GM19468 (cell line): ENCODE measurements around the gene ANK3.
"Not testable (repeated sequence)": the region's sequence is repeated elsewhere in the genome, so short reads cannot be mapped to it uniquely, and the experiment has no call there.

ENCODE experiments used
- ATAC-seq: cut with Tn5 transposase; IDR thresholded peaks from one replicate; pipeline ENCODE4 v1.9.1; 2021; ENCODE audit warnings: mild to moderate bottlenecking, moderate library complexity, moderate number of reproducible peaks; ENCODE audit not compliant: unreplicated experiment; ENCODE audit errors: extremely low read depth

ANK3 gene

DNA sequence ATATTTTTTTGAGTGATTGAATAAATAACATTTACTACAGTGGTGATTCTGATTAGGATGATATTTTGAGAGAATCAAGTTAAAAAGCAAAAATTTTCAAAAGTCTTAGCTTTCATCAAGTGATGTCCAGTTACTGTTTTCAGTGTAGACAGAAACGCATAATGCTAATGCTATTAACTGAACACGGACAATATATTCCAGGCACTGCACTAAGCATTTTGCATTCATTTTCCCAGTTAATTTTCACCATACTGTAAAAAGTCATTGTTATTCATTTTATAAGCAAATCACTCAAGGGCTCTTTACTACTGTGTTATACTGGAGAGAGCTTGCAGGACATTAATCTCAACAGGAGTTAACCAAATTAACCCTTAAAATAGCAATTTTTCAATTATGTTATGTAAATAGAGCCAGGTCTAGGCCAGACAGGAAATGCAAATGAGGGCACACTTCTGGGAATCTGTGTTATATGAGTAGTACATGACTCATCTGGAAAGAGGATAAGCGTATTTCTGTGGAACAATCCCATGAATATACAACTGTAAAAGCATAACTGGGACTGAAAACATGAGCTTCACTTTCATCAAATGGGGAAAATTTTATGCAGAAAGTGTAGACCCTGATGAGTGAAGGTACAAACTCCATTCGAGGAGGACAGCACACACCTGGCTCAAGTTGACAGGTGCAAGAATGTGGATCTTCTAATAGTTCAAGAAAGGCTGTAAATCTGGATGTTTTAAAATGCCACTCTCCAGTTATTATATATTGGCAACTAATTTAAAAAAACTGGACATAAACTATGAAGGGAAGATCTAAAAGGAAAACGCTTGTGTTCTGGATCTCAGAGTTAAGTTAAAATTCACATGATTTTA, 75.4 kb downstream of the ANK3 start:
- ATAC-seq, result no peak

DNA sequence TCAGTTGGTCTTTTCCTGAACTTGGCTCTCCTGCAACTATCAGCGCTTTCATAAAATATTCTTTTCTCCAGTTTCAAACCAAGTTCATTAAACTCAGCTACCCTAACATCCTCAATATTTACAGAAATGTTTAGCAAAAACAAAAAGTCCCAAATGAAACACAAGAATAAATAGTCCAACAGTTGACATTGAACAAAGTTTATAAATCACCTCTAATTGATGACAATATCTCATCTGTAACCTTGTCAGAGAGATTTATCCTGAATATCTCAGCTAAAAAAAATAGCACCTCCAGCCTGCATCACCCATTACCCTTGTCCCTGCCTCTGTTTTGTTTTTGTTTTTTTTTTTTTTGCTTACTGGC, 76.1 kb downstream of the ANK3 start:
- no peak for ATAC-seq

DNA sequence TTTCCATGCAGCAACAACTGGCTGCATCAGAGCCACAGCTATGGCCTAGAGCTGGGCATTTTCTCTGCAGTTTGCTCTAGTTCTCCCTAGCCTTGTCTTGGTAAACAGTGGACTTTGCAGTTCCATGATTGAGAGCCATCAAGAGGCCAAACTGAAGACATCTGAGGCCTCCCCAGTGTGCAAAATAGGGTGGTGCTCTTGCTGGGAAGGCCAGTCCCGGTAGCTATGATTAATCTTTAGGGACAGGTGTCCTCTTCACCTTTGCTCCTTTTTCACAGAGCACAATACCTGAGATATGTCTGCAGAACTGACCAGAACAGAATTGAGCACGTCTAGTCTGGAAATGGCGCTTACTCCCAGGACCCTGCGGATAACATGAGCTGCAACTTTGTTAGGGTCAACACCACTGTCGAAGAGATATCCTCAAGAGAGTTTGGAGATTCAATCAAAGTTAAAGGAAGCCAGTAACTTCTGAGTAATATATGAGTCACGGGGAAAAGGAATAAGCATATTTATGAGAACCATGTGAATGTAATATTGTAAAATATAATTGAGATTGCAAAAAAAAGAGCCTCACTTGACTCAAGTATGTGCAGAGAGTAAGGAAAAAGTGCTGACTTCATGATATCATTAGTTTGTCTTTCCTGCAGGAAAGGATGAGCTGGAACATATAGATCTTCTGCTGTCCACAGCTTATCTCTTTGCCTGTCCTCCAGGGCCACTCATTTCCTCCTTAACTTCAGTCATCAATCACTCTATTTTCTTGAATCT, 76.7 kb downstream of the ANK3 start:
- ATAC-seq, result no peak

GRCh38 chr10:60311821-60312220, 77.9 kb downstream of the ANK3 start:
- no peak for ATAC-seq

DNA sequence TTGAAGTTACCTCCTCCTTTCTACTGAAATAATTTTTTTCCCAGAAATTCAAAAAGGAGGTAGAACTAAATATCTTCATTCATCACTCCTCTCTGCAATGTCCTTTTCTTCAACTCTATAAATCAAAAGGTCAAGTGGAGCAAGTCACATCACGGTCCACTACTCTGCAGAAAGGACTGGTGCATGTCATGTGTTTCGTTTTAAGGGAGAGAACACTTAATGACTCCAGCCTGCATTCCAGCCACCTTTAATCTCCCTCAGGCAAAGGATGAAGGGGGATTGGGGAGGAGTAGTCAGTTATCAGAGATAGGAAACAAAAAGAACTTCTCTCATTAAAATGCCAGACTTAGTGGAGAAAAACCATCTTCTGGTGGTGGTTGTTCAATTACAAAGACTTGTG, 78.9 kb downstream of the ANK3 start:
- ATAC-seq, result no peak

DNA sequence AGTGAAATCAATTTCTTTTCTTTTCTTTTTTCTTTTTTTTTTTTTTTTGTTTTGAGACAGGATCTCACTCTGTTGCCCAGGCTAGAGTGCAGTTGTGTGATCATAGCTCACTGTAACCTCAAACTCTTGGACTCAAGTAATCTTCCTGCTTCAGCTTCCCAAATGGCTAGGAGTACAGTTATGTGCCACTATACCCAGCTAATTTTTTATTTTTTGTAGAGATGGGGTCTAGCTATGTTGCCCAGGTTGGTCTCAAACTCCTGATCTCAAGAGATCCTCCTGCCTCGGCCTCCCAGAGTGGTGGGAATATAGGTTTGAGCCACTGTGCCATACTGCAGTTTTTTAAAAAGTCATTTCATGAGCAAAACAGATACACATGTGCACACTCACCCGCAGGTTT, 79.8 kb downstream of the ANK3 start:
- ATAC-seq, result no peak

DNA sequence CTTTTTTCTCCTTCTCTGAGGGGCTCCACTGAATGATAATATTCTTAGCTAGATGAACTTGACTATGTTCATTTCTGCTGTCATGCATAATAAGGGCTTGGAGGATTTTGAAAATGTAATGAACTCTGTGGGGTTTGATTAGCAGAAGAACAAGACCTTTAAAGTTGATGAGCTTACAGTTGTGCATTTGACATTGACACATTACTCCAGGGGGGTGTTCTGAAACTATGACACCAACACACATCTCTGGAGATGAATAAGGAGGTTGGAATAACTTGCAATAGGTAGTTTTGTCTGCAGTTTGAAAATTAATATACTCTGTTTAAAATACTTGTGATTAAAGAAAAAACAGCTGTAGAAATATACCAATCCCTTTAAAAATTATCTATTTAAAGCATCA, 80.3 kb downstream of the ANK3 start:
- no peak for ATAC-seq

GRCh38 chr10:60305380-60305892, 84.2 kb downstream of the ANK3 start:
- no peak for ATAC-seq

- no peak for ATAC-seq
These were observed 84.8 kb downstream of the ANK3 start for GRCh38 chr10:60304829-60305379.

DNA sequence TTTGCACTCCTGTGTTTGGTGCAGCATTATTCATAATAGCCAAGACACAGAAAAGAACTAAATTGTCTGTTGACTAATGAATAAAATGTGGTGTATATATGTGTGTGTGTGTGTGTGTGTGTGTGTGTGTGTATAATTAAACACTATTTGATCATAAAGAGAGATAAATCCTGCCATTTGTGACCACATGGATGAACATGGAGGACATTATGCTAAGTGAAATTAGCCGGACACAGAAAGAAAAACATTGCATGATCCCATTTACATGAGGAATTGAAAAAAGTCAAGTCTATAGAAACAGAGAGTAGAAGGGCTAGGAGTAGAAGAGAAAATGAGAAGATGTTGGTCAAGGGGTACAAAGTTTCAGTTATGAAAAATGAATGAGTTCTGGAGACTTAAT, 85.9 kb downstream of the ANK3 start:
- ATAC-seq, result no peak

- no peak for ATAC-seq
These were observed 89.5 kb downstream of the ANK3 start for GRCh38 chr10:60299961-60300883.

DNA sequence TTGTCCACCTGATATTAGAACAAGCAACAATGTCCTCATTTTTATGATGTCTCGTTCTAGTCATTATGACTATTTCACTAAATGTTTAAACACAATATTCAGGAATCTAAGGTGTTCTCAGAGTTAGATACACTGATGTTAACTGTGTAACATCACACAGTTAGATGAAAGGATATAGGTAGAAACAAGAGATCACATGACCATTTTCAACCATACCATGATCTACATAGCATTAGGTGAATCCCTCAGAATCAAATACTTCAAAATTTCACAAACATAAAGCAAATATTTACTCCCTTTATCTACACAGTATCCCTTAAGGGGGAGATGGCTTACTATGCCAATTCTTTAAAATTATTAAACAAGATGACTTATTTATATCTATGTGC, 90.3 kb downstream of the ANK3 start:
- ATAC-seq, result no peak

DNA sequence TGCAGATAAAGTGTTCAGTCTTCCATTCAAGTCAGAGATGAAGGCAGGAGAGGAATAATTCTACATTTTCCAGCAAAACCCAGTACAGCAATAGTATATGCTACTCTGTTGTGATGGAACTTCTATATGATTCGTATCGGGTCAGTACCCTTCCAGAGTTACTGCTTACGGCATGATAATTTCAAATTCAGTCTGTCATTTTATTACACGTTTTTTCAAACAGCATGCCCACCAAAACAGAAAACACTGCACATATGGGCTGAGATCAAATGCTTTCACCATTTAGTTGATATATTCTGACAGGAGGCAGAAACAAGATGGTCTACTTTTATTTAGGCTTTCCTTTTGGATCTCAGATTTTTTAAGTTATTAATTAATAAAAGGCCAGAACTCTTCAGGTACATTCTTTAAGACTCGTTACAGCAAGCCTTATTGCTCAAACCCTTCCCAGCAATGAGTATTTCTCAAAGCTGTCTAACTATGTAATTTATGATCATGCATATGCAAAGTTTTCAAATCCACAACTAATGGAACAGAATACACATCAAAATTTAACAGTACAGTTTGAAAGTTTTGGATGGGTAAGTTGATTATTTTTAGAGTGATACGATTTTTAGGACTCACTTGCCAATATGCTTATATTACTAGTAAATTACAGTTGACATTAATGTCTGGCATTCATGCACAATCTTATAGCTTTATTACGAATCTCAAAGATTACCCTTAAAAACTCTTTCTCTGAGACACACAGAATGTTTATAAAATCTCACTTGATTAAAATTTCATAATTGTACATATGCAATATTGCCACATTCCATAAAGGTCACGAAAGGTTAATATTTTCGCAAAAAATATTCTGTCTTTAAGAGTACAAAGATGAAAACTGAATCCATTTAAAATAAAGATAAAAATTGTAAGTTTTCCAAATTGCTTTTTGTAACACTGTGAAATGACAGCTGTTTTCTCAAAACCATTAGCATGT, 91.0 kb downstream of the ANK3 start:
- no peak for ATAC-seq

- ATAC-seq, result no peak
These were observed 93.6 kb downstream of the ANK3 start for GRCh38 chr10:60296073-60296472.

- no peak for ATAC-seq
These were observed 94.4 kb downstream of the ANK3 start for GRCh38 chr10:60295028-60295937.

DNA sequence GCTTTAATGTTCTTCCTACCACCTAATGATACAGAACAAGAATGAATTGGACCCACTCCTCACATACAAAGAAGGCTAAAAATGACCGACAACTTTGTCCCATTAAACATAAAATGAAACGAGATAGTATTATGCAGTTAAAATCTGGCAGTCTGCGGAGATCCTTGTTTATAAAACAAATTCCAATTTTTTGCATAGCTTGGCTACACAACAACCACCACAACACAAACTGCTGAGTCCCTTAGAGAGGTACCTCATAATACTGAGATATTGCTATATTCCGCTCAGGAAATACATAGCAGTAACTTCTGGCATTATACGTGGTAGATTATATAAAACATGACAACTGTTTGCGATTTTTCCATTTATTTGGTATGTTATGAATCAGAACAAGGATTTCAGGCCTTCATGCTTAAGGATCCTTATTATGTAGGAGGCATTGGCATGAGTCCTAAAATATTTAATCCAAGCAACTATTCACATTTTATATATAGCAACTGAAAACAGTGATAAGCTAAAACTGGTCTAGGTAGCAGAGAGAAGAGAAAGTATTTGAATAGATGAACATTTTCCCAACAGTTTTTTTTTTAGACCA, 96.0 kb downstream of the ANK3 start:
- ATAC-seq, result no peak

GRCh38 chr10:60292998-60293397, 96.7 kb downstream of the ANK3 start:
- no peak for ATAC-seq

DNA sequence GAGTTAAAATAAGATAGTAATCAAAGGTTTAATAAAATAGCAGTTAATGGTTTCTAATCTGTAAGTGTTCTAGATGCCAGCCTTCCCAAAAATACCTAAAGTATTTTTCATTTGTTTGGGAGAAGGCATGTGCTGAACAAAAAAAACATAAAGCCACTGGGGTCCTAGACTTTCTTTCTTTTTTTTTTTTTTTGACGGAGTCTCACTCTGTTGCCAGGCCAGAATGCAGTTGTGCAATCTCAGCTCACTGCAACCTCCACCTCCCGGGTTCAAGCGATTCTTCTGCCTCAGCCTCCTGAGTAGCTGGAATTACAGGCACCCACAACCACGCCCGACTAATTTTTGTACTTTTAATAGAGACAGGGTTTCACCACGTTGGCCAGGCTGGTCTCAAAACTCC, 97.1 kb downstream of the ANK3 start:
- ATAC-seq, result not testable (repeated sequence)
